ENCODE measurements around the gene EXOC6B. TPM values are rescaled to one million over a fixed set of nuclear protein-coding genes. Genes with fewer than 3 reads are reported as not detected.
A peak's percentile ranks its signal among the peaks of the same experiment; 100 is the strongest.

The EXOC6B gene
- polyA plus RNA-seq, 5 donors: 17.2 to 27.4 (median 26.6) TPM

DNA sequence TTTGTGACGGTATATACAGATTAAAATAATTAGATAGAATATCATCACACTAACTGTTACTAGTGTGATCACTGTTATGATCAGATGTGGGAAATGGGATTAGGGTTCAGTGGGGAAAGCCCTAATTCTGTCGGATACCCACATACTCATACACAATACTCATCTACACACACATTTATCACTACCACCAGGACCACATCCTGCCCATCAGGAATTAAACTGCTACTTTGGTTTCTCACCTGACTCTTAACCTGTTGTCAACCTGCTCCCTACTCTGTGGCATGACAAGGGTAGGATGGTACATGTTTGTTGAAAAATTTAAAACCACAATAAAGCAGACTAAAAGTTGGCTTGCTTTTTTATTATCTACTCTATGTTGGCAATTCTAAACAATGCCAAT lies 653.4 kb downstream of the EXOC6B start:
- no peak for DNase-seq

DNA sequence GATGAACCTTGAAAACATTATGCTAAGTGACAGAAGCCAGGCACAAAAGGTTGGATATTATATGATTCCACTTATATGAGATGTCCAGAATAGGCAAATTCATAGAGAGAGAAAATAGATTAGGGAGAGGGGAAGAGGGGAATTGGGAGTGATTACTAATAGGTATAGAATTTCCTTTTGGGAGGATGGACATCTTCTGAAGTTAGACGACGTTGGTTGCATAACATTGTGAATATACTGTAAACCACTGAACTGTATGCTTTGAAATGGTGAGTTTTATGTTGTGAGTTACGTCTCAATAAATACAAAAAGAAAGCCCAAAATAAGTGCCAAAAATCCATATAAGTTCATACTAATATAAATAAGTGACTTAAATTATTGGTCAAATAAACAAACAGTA lies 659.6 kb downstream of the EXOC6B start:
- no peak for DNase-seq

DNA sequence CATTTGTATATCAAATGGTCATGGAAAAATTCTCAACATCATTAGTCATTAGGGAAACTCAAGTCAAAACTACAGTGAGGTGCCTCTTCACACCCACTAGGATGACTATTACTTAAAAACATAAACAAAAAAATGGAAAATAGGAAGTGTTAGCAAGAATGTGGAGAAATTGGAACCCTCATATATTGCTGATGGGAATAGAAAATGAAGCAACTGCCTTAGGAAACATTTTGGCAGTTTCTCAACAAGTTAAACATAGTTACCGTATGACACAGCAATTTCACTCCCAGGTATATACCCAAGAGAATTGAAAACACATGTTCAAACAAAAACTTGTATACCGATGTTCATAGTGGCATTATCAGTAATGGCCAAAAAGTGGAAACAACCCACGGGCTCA lies 660.0 kb downstream of the EXOC6B start:
- DNase-seq: no peak

DNA sequence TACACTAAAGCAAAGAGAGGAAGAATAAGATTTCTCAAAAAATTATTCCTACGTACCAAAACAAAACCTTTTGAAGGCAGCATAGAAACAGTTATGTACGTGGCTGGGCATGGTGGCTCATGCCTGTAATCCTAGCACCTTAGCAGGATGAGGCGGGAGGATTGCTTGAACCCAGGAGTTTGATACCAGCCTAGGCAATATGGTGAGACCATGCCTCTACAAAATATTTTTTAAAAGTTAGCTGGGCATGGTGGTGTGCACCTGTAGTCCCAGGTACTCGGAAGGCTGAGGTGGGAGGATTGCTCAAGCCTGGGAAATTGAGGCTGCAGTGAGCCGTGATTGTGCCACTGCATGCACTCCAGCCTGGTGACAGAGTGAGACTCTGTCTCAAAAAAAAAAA lies 663.3 kb downstream of the EXOC6B start:
- DNase-seq: no peak

DNA sequence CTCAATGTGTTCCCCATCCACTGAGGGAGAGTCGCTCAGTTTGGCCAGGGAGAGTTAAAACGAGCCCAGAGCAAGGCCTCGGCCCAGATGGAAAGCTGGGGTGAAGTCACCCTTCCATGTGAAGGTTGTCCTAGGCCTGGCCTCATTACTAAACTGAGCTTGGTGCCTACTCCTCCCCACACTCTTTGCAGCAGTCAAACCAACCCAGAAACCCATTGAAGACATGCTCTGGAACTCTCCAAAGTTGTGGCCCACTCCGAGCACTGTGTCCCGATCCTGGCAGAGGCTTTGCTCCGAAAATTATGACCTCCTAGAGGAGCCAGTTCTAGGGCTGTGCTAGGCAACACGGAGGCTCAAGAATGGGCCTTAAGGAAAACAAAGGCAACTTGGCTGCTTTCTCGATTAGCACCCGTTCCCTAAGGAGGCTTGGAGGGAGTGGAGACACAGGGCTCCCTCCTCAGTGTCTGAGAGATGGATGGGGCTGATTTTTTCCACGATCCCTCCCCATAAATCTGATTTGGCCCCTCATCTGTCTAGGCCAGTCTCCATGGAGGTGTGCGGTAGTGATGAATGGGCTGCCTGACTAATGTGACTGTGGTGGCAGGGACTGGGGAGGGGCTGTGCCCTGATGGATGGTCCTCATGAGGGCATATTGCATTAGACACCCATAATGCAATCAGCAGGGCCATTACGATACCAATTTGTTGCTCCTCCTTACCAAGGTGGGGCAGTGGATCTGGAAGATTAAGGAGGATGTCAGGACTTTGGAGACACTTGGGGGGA lies 666.4 kb downstream of the EXOC6B start:
- DNase-seq: no peak

DNA sequence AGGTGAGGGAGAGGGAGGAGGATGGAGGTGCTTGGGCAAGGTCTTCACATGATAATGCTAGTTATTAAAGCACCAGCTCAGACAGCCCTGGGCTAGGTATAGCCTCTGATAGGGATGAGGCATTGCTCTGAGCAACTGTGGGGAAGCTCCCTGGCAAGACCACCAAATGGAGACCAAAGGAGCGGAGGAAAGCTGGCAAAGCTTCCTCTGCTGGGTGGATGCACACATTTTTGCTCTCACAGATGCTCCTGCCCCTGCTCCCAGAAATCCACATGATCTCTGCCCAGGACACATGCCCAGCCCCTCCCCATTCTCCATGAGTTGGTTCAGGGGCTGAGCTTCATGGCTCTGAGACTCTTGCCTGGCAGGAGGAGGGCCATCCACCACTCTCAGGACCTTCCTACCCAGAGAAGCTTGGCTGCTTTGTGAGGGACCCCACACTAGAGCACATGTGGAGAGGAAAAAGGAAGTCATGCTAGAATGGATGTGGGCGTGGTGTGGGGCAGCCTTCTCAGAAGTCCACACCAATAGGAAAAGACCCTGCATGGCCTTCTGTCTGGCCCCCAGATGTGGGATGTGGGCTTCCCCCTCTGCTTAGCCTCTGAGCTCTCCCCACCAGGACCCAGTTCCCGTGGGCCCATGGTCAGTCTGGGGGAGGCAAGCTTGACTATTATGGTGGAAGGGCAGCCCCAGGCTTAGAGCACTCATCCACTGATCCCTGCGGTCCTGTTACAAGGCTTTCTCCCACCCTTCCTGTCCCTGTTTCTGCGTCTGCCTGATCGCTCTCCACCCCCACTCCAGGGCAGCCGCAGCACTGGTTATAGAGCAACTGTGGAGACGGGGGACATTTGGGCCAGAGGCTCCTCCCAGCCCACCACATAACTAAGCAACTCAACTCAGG lies 667.7 kb downstream of the EXOC6B start:
- no peak for DNase-seq

DNA sequence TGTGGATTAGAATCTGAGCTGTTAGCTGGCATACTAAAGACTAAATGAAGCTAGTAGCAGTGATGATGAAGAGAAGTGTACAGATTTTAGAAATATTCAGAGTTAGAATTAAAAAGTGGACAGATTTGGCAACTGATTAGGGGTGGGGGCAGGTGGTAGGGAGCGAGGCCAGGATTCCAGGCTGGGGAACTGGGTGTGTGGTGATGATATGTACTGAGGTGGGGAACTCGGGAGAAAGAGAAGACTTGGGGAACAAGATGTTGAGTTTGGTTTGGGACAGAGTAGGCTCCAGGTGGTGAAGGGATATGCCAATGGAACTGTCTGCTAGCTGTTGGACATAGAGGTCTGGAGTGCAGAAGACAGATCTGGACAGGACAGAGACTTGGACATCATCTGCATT lies 669.0 kb downstream of the EXOC6B start:
- no peak for DNase-seq

DNA sequence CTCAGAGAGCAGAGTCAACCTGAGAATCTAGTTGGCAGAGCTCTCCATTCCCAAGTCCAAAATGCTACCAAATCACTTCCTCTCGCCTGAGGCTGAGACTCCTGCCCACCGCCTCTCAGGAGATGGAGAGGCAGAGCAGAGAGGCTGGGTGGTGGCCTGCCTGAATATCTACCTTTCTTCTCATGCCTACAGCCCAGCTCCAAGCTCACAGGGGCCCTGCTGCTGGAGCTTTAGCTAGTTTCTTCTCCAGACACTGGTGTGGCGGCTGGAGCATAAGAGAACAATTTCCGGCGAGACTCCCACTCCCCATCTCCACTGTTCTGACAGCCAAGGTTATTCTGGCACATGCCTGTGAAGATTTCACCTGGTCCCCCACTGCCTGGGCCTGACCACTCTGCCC lies 670.1 kb downstream of the EXOC6B start:
- no peak for DNase-seq

DNA sequence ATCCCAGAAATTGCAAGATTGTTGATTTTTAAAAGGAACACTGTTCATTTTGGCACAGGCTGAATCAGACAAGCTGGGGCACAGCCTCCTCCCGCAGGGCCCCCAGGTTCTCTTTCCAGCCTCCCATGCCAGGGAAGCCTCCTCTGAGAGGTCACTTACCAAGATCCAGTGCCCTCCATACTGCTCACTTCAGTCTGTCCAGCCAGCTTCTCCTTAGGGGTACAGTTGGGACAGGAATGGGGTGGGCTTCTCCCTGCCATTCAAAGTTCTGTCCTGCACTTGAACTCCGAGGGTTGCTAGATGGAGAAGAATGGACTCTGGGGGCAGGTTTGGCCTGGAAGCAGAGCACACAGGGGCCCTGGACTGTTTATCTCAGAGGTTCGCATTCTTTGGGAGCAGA lies 670.7 kb downstream of the EXOC6B start:
- no peak for DNase-seq

DNA sequence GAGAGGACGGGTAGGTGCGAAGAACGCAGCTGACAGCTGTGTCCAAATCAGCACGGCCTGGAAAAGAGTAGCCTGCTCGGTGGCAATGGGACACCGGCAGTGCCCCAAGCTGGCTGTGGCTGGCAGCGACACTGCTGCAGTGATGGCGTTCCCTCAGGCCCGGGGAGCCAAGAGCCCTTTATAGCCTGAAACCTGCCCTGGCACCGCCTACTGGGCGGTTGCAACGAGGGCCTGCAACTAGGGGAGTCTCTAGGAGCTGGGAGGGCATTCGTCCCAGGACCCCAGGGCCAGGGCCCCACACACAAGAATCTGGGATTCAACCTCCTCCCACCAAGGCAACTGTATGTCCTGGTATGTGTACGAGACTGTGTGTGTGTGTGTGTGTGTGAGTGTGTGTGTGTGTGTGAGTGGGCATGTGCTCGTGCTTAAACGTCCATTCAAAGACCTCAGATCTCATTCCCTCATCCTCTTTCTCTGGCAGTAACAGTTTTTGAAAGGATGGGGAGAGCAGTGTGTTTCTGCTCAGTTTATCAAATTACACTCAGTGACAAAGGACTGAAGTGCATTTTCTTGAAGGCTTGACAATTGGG lies 671.4 kb downstream of the EXOC6B start:
- DNase-seq: no peak

DNA sequence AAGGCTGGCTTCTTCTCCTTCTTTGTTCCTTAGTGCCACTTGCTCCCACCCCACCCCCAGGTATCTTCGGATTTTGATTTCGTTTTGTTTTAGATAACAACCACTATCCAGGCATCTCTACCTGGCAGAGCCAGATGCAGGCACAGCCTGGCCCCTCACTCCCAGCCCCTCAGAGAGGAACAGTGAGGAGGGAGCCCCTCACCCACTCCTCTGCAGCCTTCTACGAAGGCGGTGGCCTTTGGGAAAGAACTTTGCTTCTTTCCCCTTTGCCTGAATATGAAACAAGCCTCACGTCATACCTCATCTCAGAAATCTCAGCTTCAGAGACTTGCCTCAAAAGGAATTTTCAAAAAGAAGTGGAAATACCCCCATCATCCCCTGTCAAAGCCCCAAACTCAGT lies 671.9 kb downstream of the EXOC6B start:
- no peak for DNase-seq

DNA sequence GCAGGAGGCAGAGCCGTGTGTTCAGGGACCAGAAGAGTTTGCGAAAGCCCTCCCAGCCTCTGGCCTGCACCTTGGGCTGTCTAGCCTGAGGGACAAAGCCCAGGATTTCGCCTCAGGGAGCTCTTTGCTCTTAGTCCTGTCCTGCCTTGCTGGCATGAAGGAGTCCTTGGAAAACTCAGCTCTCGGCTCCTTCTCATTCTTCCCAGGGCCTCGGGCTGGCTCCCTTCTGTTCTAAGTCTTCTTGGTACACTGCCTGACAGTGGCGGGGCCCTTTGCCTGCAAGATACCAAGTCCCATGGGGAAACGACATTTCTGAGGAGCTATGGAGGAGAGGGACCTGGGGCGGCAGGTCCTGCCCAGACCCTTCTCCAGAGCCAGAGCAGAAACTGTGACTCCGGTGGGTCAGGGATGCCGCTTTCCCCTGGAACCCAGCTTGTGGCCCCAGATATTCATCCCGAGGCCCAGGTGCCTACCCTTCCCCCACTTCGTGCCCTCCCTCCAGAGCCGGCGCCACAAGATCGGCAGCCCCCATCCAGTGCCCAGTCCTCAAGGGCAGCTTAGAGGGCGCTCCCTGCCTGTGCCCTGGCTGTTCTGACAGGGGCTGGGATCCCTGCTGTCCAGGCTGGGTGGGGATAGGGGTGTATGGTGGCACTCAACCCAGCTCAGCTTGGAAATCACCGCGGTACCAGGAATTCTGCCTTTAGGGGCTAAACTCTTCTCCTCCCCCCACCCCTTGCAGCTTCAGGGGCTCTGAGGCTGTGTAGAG lies 672.6 kb downstream of the EXOC6B start:
- no peak for DNase-seq

DNA sequence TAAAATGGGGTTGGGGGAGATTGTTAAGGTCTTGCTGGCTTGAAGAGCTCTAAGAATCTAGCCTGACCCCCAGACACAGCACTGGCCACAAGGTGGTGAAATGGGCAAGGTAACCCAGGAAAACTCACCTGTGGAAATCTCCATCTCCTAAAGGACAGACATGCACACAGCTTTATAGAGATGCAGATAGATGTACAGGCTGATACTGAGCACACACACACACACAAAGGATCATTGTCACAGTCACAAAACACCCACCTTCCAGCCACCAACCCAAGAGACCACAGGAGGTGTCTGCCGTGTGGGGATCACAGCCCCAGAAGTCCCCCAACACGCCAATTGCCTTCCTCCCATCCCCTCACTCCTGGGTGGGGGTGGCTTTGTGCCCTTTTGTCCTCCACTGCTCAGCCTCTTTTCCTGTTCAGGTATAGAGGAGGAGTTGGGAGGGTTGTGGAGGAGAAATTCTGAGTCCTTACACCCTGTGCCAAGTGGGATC lies 674.9 kb downstream of the EXOC6B start:
- DNase-seq: no peak

DNA sequence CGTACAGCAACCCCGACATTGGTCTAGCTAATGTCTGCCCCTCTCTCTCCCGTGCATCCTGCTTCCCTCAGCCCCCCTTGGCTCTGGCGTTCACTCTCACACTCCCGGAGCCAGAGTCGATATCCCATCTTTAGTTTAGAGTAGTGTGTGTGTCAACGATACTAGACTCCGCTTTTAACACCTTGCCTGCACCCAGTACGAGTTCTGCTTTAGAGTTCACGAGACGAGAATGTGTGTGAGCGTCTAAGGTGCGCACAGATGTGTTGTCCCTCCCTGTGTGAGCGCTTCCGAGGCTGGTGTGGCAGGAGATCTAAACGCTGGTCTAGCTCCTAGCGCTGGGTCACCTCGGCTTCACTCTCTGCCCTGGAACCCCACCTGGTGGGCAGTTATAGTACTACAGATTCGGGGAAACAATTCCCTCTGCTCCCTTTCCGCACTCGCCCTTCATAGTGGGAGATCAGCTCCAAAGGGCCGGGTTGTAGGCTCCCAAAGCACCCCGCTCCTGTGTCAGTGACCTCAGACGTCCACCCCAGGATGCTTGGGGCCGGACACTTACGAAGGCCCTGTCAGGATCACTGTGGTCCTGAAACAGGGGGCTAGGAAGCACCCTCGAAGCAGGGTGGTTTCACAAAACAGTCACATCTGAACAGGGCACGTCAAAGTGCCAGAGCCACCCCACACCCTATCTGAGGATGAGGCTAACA lies 675.5 kb downstream of the EXOC6B start:
- peak; percentile 72 to 84 for DNase-seq

DNA sequence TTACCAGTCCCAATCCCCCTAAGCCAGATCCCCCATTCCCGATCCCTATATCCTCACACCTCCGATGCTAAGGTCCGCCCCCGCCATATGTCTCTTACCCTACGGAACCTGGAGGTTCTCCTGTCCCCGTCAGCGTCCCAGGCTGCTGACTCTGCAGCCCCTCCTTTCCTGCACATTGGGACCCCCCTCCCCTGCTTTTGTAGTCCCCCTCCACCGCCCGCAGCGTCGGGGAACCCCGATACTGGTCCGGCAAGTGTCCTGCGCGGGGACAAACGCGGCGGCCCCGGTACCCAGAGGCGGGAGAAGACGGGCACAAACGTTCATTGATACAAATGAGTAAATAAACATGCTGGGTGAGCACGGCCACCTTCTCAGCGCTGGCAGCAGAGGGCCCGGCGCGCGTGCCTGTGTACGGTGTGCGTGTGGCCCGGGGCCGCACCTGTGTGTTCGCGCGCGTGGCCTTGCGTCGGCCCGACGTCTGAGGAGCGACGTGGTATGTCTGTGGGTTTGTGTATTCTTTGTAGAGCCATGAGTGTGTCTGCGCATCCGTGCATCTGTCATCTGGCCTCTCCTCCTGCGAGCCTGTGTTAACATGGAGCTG lies 676.2 kb downstream of the EXOC6B start:
- no peak for DNase-seq

DNA sequence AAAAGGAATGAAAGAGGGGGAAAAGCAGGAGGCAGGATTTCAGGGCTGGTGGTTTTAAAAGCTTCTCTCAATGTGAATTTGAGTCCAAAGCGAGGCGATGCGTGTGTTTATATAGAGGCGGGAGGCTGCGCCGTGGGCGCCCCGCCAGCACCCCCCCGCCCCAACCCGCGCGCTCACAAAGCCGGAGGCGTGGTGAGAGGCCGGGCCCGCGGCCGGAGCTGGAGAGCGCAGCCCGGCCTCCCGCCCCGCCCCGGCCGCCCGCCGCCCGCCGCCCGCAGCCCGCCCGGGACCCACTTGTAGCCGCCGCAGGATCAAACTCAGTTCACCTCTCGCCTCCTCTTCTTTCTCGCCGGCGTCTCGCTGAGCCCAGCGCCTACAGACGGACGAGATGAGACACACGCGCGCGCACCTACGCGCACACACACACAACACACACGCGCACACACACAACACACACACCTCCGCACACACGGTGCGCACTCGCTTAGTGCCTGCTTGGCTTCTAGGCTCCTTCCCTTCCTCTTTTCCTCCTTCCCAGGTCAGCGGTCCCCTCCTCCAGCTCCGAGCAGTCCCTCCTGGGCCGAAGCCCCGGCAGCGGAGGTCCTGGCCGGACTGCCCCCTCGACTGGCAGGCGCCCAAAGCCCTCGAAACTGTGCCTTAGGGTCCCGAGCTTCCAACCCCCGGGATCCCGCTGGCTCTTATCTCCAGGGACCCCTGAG lies 676.8 kb downstream of the EXOC6B start:
- DNase-seq: peak; percentile 59 to 62

DNA sequence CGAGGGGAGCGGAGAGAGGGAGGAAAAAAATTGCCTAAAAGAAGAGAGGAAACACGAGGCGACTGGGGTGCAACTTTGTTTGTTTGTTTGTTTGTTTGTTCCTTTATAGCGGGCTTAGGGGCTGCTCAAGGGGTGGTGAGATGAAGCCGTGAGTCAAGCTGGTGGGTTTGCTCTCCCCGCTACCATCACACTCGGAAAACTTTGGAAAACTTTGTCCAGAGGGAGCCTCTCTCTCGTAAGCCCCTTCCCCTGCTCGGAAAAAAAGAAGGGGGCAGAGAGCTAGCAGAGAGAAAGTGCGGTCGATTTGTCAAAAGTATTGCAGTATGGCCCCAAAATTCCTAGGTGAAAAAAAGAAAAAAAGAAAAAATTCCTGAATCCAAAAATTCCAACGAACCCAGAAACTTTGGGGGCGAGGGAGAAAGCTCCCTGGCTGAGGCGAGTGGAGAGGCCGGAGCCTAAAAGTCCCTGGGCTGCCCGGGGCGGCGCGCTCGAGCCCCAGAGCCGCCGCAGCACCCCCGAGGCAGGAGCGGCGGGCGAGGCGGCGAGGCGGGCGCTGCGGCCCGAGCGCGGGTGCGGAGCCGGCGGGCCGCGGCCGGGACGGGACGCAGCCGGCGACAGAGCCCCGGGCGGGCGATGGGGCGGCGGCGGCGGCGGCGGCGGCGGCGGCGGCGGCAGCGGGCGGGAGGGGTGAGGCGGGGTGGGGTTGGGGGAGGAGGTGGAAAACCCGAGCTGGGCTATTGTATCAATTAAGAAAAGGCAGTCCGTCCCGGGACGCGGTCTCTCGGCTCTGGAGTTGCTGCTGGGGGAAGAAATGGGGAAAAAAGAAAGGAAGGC lies 677.6 kb downstream of the EXOC6B start:
- DNase-seq: no peak

DNA sequence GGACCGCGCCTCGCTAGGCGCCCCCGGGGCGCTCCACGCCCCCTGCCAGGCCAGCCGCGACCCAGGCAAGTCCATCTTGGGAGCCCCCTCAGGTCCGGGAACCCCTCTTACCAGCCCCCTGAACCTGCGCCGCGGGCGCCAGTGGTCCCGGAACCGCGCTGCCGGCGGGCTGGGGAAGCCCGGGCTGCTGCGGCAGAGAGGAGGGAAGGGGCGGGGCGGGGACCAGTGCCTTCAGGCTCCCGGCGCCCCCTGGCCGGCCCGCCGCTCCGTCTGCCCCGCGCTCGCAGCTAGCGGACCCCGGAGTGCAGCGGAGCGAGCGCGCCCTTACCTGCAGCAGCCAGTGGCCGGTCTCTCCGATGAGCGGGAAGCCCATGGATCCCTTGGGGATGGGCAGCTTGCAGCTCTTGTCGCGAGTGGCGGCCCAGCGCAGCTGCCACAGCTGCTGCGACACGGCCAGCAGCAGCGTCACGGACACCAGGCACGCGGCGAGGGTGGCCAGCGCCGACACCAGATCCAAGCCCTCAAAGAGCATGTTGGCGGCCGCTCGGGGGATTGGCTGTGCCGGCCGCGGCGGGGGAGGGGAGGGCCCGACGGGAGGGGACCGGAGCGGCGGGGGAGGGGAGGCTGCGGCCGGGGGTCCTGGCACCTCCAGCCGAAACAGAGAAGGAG lies 678.4 kb downstream of the EXOC6B start, which contains the start of gene CYP26B1:
Gene CYP26B1, minus strand, starts transcription at position 560 of the 669 bp plus-strand sequence. Its CDS starts 28 bp downstream, at position 532.
- no peak for DNase-seq
